GM18861 (cell line): ENCODE measurements around the gene DPCD.
"Not testable (repeated sequence)": the region's sequence is repeated elsewhere in the genome, so short reads cannot be mapped to it uniquely, and the experiment has no call there.

Source experiments
- ATAC-seq: cut with Tn5 transposase; IDR thresholded peaks from one replicate; pipeline ENCODE4 v1.9.1; 2021; ENCODE audit not compliant: unreplicated experiment

The DPCD gene

DNA sequence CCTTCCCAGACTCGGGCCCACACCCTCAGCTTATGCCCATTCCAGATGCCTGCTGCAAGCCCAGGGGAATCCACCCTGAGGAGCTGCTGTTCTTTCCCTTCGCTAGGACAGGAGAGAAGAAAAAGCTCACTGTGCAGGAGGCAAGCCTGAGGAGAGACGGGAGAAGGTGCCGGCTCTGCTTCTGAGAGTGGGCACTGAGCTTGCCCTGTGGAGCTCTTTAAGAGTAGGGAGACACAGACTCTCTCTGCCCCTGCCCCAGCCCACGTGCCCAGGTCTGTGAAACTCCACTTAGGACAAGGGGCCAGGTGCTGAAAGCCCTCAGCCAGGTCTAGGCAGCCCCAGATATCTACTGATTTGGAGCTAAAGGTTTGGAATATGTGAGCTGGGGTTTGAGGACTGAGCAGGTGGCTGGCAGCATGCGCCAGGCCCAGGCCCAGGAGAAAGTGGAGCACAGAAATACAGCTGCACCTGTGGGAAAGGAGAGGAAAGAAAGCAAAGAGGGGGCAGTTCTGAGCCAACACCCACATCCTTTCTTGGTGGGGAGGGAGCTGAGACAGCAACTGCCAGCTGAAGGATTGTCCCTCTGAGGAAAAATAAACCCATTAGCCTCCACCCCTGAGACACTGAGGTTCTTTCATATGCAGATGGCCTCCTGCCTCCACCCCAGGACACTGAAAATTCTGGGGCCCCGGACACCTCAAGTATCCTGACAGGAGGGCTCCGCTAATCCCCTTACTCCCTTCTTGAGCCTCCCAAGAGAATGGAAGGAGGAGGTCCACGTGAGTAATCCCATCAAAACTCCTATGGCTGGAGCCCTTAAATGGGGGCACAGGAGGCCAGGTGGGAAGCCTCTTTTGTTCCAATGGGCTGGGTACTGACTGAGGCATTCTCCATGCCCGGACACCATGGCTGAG, 7.4 kb upstream of the DPCD start:
- no peak for ATAC-seq

DNA sequence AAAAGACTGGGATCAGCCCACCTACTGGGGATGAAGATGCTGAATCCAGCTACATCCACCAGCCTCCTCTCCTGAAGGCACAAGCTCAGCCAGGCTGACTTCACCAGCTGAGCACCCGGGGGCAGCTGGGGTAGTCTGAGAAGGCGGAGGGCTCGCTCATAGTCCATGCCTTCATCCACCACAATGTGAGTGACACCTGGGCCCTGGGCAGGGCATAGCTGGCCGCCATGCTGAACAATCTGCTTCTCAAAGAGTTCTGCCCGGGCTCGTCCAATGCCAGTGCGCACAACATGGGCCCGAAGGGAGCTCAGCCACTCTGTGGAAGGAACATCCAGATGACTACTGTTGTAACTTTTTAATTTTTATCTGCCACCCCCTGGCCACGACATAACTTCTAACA, 2.3 kb upstream of the DPCD start:
- no peak for ATAC-seq

- no peak for ATAC-seq
These were observed 758 bp downstream of the DPCD start for GRCh38 chr10:101588879-101589278.

- not testable (repeated sequence) for ATAC-seq
These were observed 5.2 kb downstream of the DPCD start for GRCh38 chr10:101593331-101593730.

DNA sequence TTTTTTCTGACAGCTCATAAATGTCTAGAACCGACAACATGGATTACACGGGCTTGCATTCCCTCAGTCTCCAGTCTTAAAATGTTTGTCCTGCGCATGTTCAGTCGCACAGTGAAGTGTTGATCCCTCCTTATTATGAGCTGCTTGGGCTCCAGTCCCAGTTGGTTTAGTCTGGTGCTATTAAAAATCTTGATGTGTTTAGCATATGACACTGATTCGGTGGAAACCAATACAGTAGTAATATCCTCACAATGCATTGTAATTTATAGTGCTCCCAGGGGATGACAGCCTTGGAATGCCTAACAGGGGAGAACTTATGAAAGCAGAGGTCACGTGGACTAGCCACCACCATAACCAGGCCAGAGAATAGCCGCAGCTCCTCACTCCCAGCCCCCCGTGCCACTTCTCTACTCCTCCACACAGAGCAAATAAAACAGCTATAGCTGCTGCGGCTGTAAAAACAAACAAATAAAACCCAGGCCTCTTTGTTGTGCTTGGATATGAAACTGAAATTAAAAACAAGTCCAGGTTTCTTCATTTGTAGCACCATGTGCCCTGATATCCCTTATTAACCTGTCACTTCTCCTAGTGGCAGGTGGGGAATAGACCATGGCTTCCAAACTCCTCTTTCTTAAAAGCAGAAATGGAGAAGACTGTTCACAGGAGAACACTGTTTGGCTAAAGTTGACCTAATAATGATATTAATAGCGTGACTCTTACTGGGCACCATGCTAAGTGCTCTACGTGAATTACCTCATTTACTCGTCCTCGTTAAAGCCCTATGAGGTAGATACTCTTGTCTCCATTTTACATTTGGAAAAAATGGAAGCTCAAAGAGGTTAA, 7.7 kb downstream of the DPCD start:
- no peak for ATAC-seq

- ATAC-seq: no peak
These were observed 9.2 kb downstream of the DPCD start for GRCh38 chr10:101597091-101597900.

DNA sequence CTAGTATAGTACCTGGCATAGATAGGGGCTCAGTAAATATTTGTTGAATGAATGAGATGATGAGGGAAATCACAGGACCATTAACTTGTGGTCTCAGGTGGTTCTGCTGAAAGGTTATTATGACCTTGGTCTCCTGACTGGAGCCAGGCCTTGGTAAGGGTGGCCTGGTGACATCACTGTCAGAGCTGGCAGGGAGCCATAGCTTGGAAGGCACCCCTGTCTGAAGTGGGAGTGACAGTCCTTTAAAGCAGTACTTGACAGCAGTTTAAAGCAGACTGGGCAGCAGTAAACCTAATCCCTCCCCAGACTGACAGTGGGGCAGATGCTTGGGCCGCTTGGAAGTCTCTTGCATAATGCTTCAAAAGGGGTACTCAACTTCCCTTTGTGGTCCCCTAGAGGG, 13.4 kb downstream of the DPCD start:
- no peak for ATAC-seq

DNA sequence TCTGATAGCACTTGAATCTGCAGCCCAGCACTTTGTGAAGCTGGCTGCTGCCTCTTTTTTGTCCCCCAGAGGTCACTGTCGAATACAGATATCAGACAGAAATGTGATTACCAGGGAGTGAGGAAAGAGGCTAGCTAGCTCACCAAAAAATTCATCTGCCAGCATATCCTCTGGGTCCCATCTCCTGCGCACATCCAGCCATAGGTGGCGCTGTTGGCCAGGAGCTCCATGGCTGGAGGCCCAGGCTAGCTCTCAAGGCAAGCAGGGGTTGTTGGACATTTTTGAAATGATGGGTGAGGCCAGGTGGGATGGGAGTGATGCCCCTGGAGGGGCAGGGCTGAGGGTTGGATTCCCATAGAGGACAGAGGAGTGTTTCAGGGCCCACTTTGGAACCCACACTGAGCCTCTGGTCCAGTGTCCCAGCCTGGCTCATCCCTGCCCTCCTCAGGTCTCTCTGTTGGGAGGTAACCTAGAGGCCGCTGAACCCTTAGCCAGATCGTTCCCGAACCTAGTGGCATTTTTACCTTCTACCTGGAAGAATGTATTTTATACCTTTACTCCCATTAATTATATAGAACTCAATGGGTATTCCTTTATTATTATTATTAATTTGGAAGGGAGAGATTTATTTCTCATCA, 14.8 kb downstream of the DPCD start:
- no peak for ATAC-seq

DNA sequence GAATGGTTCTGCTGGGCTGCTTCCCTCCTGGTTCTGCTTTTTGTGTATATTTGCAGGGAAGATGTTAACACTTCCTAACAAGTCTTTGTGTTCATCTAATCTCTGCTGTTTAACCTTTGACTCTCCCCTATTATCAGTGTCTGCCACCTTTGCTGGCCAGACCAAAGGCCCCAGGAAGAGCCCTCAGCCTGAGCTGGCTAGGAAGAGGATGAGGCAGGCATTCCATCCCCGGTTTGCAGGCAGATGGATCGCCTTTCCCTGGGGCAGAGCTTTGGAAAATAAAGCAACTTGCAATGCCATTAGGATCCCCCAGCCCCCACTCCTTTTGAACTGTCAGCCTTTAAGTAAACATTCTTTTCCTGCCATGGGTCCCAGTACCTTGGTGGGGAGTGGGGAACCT, 19.0 kb downstream of the DPCD start:
- no peak for ATAC-seq

GRCh38 chr10:101609481-101609880, 21.4 kb downstream of the DPCD start:
- ATAC-seq: no peak

DNA sequence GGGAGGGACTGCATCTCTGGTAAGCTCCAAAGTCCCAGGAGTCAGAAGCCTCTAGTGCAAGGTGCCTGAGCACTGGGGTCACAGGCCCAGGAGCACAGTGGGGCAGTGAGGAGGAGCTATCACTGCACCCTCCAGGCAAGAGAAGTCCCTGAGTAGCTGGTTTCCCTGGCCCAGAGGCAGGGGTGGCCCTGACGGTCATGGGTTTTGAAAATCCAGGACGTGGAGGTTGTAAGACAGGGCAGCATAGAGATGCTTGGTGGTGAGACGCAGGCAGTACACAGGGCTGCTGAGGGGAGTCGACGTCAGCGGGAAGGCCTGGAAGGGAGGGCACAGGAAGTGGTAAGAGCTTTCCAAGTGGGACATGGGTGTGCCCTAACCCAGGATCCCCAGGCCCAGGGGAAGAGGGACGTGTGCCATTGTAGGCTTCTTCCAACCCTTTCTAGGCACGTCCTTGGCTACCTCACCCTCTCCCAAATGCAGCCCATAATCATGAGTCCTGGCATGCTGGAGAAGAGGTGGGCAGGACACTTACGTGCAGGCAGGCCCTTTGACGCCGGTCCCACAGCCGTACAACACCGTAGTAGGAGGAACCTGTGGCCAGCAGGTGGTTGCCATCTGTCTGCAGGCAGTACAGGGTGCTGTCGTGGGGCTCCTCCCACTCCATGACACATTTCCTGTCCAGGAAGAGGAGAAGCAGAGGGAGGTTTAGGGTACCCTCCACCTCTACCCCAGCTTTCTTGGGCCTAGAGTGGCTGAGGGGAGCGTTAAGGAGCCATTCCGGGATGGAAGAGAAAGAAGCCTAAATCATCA, 23.2 kb downstream of the DPCD start:
- ATAC-seq: no peak

DNA sequence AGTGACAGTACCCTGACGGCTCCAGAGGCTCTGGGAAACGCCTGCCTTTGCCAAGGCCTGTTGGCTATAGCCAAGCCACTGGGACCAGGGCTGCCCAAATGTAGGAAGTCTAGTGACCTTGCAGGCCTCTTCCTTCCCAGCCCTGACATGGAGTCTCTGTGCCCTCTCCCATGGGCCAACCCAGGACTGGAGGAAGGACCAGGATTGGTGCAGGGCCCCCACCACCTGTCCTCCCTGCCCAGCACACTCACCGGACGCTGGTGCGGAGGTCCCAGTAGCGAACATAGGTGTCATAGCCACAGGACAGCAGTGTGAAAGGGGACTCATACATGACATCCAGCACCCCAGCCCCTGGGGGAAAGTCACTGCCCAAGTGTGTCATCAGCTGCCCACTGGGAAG, 24.0 kb downstream of the DPCD start:
- ATAC-seq: no peak

DNA sequence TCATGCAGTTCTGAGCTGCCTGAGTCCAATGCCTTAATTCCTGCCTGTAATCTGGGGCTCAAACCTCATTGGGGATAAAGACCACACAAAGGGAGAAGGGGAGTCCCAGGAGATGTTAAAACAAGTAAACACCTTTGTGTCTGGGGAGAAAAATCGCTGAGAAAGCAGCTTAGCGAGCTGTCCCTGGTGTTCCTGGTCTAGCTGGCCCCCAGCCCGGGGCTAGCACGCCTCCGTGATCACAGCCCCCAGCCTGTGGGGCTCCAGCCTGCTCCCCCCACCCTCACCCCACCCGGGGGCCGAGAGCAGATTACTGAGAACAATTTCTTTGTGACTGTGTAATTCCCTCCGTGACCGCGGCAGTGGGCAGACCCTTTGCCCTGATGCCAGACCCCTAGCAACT, 24.8 kb downstream of the DPCD start:
- ATAC-seq: no peak

- ATAC-seq: no peak
These were observed 25.5 kb downstream of the DPCD start for GRCh38 chr10:101613646-101614045.

DNA sequence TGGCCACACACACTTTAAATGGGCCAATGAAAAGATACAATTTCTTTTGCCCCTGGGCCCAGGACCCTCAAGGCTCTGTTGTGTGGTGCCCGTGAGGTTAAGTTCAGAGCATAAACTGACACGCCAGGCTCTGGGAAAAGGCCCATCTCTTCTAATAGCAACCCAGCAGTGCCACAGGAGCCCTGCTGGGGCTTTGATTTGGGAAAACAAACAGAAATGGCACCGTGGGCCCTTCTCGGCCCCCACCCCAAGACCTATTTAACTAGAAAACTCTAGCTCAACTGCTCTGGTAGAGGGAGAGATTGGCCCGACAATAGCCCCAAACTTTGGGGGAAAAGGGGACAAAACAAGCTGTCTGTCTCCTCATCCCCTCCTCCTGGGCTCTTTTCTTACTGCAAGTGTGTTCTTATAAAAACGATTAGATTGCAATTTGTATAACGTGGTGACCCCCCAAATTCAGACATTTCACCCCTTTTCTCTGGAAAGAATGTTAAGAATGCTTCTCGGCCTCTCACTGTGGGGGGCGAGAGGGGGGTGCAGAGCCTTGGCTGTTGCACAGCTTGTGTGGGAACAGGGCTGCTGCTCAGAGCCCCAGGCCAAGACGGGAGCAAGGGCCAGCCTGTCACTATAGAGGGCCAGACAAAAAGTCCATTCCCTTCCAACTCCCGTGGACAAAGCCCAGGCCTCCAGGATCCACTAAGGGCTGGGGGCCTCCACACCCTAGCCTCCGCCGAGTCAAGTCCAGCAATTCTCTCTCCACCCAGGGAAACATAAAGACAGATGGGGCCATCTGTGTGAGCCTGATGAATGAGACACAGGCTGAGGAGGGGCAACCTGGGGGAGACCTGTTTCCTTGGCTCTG, 26.8 kb downstream of the DPCD start:
- no peak for ATAC-seq

DNA sequence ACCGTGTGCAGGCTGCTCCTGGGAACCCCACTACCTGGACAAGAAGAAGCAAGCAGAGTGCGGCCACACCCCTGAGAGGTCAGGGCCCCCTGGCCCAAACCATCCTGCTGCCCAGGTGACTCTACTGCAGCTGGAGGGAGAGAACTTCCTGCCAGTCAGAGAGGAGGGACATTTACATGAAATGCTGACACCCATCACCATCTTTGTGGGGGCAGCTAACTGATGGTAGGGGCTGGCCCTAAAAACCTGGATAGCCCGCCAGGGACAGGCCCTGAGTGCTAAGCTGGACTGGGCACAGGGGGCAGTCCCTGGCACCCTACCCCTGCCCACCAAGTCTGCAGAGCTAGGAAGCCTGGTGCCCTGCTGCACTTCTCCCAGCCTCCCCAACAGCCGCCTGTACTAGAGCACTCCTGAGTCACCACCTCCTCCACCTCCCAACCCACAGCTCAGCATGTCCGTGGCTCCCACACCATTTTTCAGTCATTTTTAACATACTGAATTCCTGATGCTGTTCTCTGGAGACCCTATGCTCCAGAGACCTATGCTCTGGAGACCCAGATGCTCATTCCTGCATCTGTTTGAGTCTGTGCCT, 27.5 kb downstream of the DPCD start:
- no peak for ATAC-seq

- no peak for ATAC-seq
These were observed 28.4 kb downstream of the DPCD start for GRCh38 chr10:101616415-101617101.
